ENCODE results near the gene ATF2.

Gene ATF2

GRCh38 chr2:175187378-175187777, 19.4 kb upstream of the ATF2 start:
- TF ChIP-seq CTCF (conservative IDR thresholded peaks at IDR 0.05), result 0 out of 2 replicates have a peak, but pooled peaks have one; percentile 8
- no peak overlapping the region for H3K27ac ChIP-seq

- TF ChIP-seq CTCF (conservative IDR thresholded peaks at IDR 0.05), result no peak
- no peak overlapping the region for H3K27ac ChIP-seq
Observed at GRCh38 chr2:175183674-175184073, 15.7 kb upstream of the ATF2 start.

- peak overlapping the region; percentile 93 for H3K27ac ChIP-seq
- TF ChIP-seq CTCF (conservative IDR thresholded peaks at IDR 0.05), result no peak
Observed at GRCh38 chr2:175181877-175182308, 13.9 kb upstream of the ATF2 start.

- peak within 1 kb of the TSS; percentile 93 for H3K27ac ChIP-seq
- 0 out of 2 replicates have a peak, but pooled peaks have one; percentile 26 for TF ChIP-seq CTCF (conservative IDR thresholded peaks at IDR 0.05)
Observed at GRCh38 chr2:175181104-175181876, 13.3 kb upstream of the ATF2 start, which contains the start of gene ATP5MC3. TSS of gene ATP5MC3 (minus strand) at chr2:175181710. CDS start at chr2:175181393, 317 bp downstream.

GRCh38 chr2:175180701-175181103, 12.7 kb upstream of the ATF2 start:
- H3K27ac ChIP-seq, result peak overlapping the region; percentile 93
- no peak for TF ChIP-seq CTCF (conservative IDR thresholded peaks at IDR 0.05)

GRCh38 chr2:175176624-175177023, 8.6 kb upstream of the ATF2 start:
- TF ChIP-seq CTCF (conservative IDR thresholded peaks at IDR 0.05), result no peak
- H3K27ac ChIP-seq, result no peak overlapping the region

- no peak for TF ChIP-seq CTCF (conservative IDR thresholded peaks at IDR 0.05)
- H3K27ac ChIP-seq, result no peak overlapping the region
Observed at GRCh38 chr2:175175896-175176295, 7.9 kb upstream of the ATF2 start.
